Measurements from ENCODE around the gene CNTNAP2.
A peak's percentile ranks its signal among the peaks of the same experiment; 100 is the strongest.

CNTNAP2 gene

GRCh38 chr7:146094356-146094755 is 22.2 kb upstream of the CNTNAP2 start:
- DNase-seq (ENCODE audit: extremely low read depth, low read depth), result no peak
- no peak overlapping the region for H3K4me3 ChIP-seq (replicated peaks; ENCODE audit: low read depth, low read length)
- no peak for TF ChIP-seq CTCF (IDR thresholded peaks at IDR 0.05; ENCODE audit: low read depth, low read length, missing control alignments)

GRCh38 chr7:146096994-146097393 is 19.6 kb upstream of the CNTNAP2 start:
- no peak for TF ChIP-seq CTCF (IDR thresholded peaks at IDR 0.05; ENCODE audit: low read depth, low read length, missing control alignments)
- no peak for DNase-seq (ENCODE audit: extremely low read depth, low read depth)
- no peak overlapping the region for H3K4me3 ChIP-seq (replicated peaks; ENCODE audit: low read depth, low read length)

GRCh38 chr7:146106319-146106718 is 10.3 kb upstream of the CNTNAP2 start:
- no peak for TF ChIP-seq CTCF (IDR thresholded peaks at IDR 0.05; ENCODE audit: low read depth, low read length, missing control alignments)
- H3K4me3 ChIP-seq (replicated peaks; ENCODE audit: low read depth, low read length), result no peak overlapping the region
- DNase-seq (ENCODE audit: extremely low read depth, low read depth), result no peak

GRCh38 chr7:146112755-146113154 is 3.8 kb upstream of the CNTNAP2 start:
- TF ChIP-seq CTCF (IDR thresholded peaks at IDR 0.05; ENCODE audit: low read depth, low read length, missing control alignments), result no peak
- no peak for DNase-seq (ENCODE audit: extremely low read depth, low read depth)
- no peak overlapping the region for H3K4me3 ChIP-seq (replicated peaks; ENCODE audit: low read depth, low read length)

GRCh38 chr7:146115548-146115850 is 1.1 kb upstream of the CNTNAP2 start:
- H3K4me3 ChIP-seq (replicated peaks; ENCODE audit: low read depth, low read length), result no peak overlapping the region
- no peak for DNase-seq (ENCODE audit: extremely low read depth, low read depth)
- TF ChIP-seq CTCF (IDR thresholded peaks at IDR 0.05; ENCODE audit: low read depth, low read length, missing control alignments), result no peak

- peak; percentile 0 for DNase-seq (ENCODE audit: extremely low read depth, low read depth)
- TF ChIP-seq CTCF (IDR thresholded peaks at IDR 0.05; ENCODE audit: low read depth, low read length, missing control alignments), result no peak
- no peak overlapping the region for H3K4me3 ChIP-seq (replicated peaks; ENCODE audit: low read depth, low read length)
Measured at GRCh38 chr7:146115851-146116520, 615 bp upstream of the CNTNAP2 start.

GRCh38 chr7:146117576-146117975 is 975 bp downstream of the CNTNAP2 start:
- no peak overlapping the region for H3K4me3 ChIP-seq (replicated peaks; ENCODE audit: low read depth, low read length)
- TF ChIP-seq CTCF (IDR thresholded peaks at IDR 0.05; ENCODE audit: low read depth, low read length, missing control alignments), result no peak
- DNase-seq (ENCODE audit: extremely low read depth, low read depth), result no peak
